ENCODE data around the gene SENP1.

- TF ChIP-seq CTCF (conservative IDR thresholded peaks at IDR 0.05), result no peak
- TF ChIP-seq ZFX (IDR thresholded peaks at IDR 0.05), result no peak
These were observed 89.9 kb downstream of the SENP1 start for GRCh38 chr12:48015954-48016353.
